GM12875 (cell line): ENCODE data around the gene PLEKHM3.

ENCODE experiments used
- H3K4me3 ChIP-seq: one replicate; pipeline ENCODE4 v1.5.1; 2011; ENCODE audit warnings: low read depth, low read length, control low read depth
- CTCF ChIP-seq: IDR thresholded peaks from 2 replicates; pipeline ENCODE4 v1.5.1; 2011; ENCODE audit warnings: low read depth, mild to moderate bottlenecking, control low read depth, inconsistent platforms, low read length, moderate library complexity, borderline replicate concordance; ENCODE audit not compliant: insufficient read depth

The PLEKHM3 gene

GRCh38 chr2:207873794-207874193 is 151.5 kb downstream of the PLEKHM3 start:
- H3K4me3 ChIP-seq = no peak overlapping the region
- no peak for TF ChIP-seq CTCF

DNA sequence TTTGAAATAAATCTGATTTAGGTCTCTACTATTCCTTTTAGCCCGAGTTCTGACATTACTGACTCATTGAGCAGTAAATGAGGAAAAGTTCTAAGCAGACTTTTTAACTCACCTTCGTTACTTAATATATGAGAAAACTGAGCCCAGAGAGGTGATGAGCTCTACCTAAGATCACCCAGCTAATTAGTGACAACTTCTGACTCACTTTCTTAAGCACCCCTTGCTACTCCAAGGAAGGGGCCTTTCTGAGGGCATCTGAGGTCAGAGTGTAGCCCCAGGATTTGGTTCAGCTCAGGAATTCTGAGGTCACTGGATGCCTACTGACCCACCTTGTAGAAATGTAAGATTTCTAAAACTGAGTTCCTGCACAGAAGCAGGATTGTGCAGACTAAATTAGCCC is 153.4 kb downstream of the PLEKHM3 start:
- H3K4me3 ChIP-seq = no peak overlapping the region
- no peak for TF ChIP-seq CTCF

DNA sequence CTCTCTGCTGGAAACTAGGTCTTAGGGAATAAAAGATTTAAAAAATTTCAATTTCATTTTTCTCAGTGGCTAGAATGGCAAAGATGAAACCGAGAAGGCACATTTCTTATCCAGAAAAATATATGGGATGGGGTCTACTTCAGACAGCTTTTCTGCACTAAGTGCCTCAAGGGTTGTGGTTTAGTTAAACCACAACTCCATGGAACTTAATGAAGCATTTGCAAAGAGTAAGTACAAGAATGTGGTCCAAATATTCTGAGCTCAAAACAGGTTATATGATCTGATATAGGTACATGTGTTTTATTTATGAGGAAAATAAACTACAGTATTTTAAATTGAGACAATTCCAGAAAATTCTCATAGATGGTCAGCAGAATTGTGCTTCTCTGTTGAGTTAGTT is 153.8 kb downstream of the PLEKHM3 start:
- no peak overlapping the region for H3K4me3 ChIP-seq
- no peak for TF ChIP-seq CTCF

- TF ChIP-seq CTCF = no peak
- no peak overlapping the region for H3K4me3 ChIP-seq
Measured at GRCh38 chr2:207870814-207871213, 154.5 kb downstream of the PLEKHM3 start.

GRCh38 chr2:207869784-207870778 is 155.2 kb downstream of the PLEKHM3 start:
- no peak for TF ChIP-seq CTCF

GRCh38 chr2:207868855-207869596 is 156.3 kb downstream of the PLEKHM3 start:
- no peak for TF ChIP-seq CTCF
- no peak overlapping the region for H3K4me3 ChIP-seq

More at GRCh38 chr2:207869784-207870778, 155.2 kb downstream of the PLEKHM3 start:
- H3K4me3 ChIP-seq = no peak overlapping the region
